HepG2 (cell line): ENCODE measurements around the gene RABGAP1. TPM values are rescaled to one million over a fixed set of nuclear protein-coding genes. Genes with fewer than 3 reads are reported as not detected.

ENCODE experiments used
- ARNTL ChIP-seq: sonication (generic); formaldehyde crosslinking; IDR thresholded peaks from 2 replicates; pipeline ENCODE4 v1.4.0; 2020; ENCODE audit warnings: mild to moderate bottlenecking, missing genetic modification reagents
- CBFB ChIP-seq: sonication (generic); formaldehyde crosslinking; IDR thresholded peaks from 2 replicates; pipeline ENCODE4 v1.4.0; 2020; ENCODE audit warnings: missing genetic modification reagents
- MTF2 ChIP-seq: sonication (generic); formaldehyde crosslinking; IDR thresholded peaks from 2 replicates; pipeline ENCODE4 v1.5.0; 2020; ENCODE audit warnings: missing genetic modification reagents, borderline replicate concordance
- NFATC3 ChIP-seq: sonication (generic); formaldehyde crosslinking; IDR thresholded peaks from 2 replicates; pipeline ENCODE4 v1.5.1; 2020; ENCODE audit warnings: mild to moderate bottlenecking, missing genetic modification reagents
- POGK ChIP-seq: sonication (generic); formaldehyde crosslinking; conservative IDR thresholded peaks from 2 replicates; pipeline ENCODE4 v1.8.0; 2022; ENCODE audit warnings: mild to moderate bottlenecking, moderate library complexity, missing genetic modification reagents
- PTBP1 ChIP-seq: fragments of 200-400 bp; formaldehyde crosslinking; IDR thresholded peaks from 2 replicates; pipeline ENCODE4 v1.6.1; 2018; ENCODE audit warnings: low read length, low read depth; ENCODE audit not compliant: poor library complexity, severe bottlenecking
- ZBTB7B ChIP-seq: sonication (generic); formaldehyde crosslinking; IDR thresholded peaks from 2 replicates; pipeline ENCODE4 v1.4.0; 2020; ENCODE audit warnings: missing genetic modification reagents
- ZFP37 ChIP-seq: sonication (generic); formaldehyde crosslinking; IDR thresholded peaks from 2 replicates; pipeline ENCODE4 v1.4.0; 2020; ENCODE audit warnings: missing genetic modification reagents, borderline replicate concordance
- ZNF12 ChIP-seq: sonication (generic); formaldehyde crosslinking; IDR thresholded peaks from 2 replicates; pipeline ENCODE4 v1.5.0; 2020; ENCODE audit warnings: missing genetic modification reagents
- ZNF3 ChIP-seq: IDR thresholded peaks from 2 replicates; pipeline ENCODE4 v1.7.0; 2017; ENCODE audit warnings: inconsistent platforms
- ZNF337 ChIP-seq: sonication (generic); formaldehyde crosslinking; IDR thresholded peaks from 2 replicates; pipeline ENCODE4 v1.5.1; 2020; ENCODE audit warnings: missing genetic modification reagents, low read depth, mild to moderate bottlenecking, borderline replicate concordance
- ZNF468 ChIP-seq: sonication (generic); formaldehyde crosslinking; IDR thresholded peaks from 2 replicates; pipeline ENCODE4 v1.8.0; 2022; ENCODE audit warnings: mild to moderate bottlenecking, moderate library complexity, missing genetic modification reagents
- ZNF552 ChIP-seq: sonication (generic); formaldehyde crosslinking; IDR thresholded peaks from 2 replicates; pipeline ENCODE4 v1.9.0; 2022; ENCODE audit warnings: missing genetic modification reagents, mild to moderate bottlenecking, borderline replicate concordance
- ZNF563 ChIP-seq: sonication (generic); formaldehyde crosslinking; IDR thresholded peaks from 2 replicates; pipeline ENCODE4 v1.8.0; 2022; ENCODE audit warnings: mild to moderate bottlenecking, moderate library complexity, missing genetic modification reagents
- ZNF709 ChIP-seq: sonication (generic); formaldehyde crosslinking; IDR thresholded peaks from 2 replicates; pipeline ENCODE4 v1.5.0; 2020; ENCODE audit warnings: mild to moderate bottlenecking, missing genetic modification reagents
- ZNF800 ChIP-seq: sonication (generic); formaldehyde crosslinking; IDR thresholded peaks from 2 replicates; pipeline ENCODE4 v1.4.0; 2020; ENCODE audit warnings: missing genetic modification reagents
- polyA plus RNA-seq, 8 experiments: library from polyadenylated mRNA; depleted of rRNA in 3 of 8; stranded (reverse) in 7 of 8; unstranded in 1 of 8; fragments of >200 nt; fragmentation: Illumina TruSeq in 4 of 8; extraction: Trizol in 4 of 8; gene quantifications; 2 replicates each; pipeline versions ENCODE4 v1.2.1 to v1.2.3, GENCODE V29; 2011 to 2016; ENCODE audit warnings: low read depth in 4 of 8, missing spikeins in 1 of 8, mixed read lengths in 1 of 8; ENCODE audit not compliant: insufficient read depth in 1 of 8
- total RNA-seq, 5 experiments: library from RNA; depleted of rRNA; stranded (reverse); fragments of >200 nt; fragmentation: Illumina TruSeq; extraction: Trizol; gene quantifications; 2 replicates each; pipeline ENCODE4 v1.2.3, GENCODE V29; 2016; ENCODE audit warnings: low read depth in 1 of 5
- TF ChIP-seq, protein P1 (sequence below): sonication (generic); formaldehyde crosslinking; IDR thresholded peaks from 2 replicates; pipeline ENCODE4 v1.5.0; 2020; ENCODE audit warnings: missing genetic modification reagents

RABGAP1 gene
- total and polyA plus RNA-seq, 2 of the 13 experiments (the other 11 are each of a cell fraction or from before 2014, with no cell fraction given), result 19.1 to 19.3 TPM

- TF ChIP-seq MTF2 (CRISPR knock-in tag) (no peak), ZNF552 (0 out of 2 replicates have a peak, but pooled peaks have one; percentile 25), CBFB (no peak; the same call in 1 of the 2 replicates), ZNF709 (CRISPR knock-in tag) (no peak), ZNF800 (CRISPR knock-in tag) (peak; percentile 19; the same call in 1 of the 2 replicates), ZBTB7B (CRISPR knock-in tag) (peak; percentile 60), PTBP1 (peak; percentile 17), ARNTL (CRISPR knock-in tag) (peak; percentile 13; the same call in 1 of the 2 replicates), ZNF3 (CRISPR knock-in tag) (no peak; the same call in 1 of the 2 replicates), POGK (CRISPR knock-in tag) (peak; percentile 43; the same call in 1 of the 2 replicates), ZNF12 (CRISPR knock-in tag) (0 out of 2 replicates have a peak, but pooled peaks have one; percentile 8), NFATC3 (CRISPR knock-in tag) (no peak), ZFP37 (no peak), ZNF563 (CRISPR knock-in tag) (0 out of 2 replicates have a peak, but pooled peaks have one; percentile 70), ZNF468 (CRISPR knock-in tag) (no peak), ZNF337 (CRISPR knock-in tag) (0 out of 2 replicates have a peak, but pooled peaks have one; percentile 58)
- TF ChIP-seq, protein P1, sequence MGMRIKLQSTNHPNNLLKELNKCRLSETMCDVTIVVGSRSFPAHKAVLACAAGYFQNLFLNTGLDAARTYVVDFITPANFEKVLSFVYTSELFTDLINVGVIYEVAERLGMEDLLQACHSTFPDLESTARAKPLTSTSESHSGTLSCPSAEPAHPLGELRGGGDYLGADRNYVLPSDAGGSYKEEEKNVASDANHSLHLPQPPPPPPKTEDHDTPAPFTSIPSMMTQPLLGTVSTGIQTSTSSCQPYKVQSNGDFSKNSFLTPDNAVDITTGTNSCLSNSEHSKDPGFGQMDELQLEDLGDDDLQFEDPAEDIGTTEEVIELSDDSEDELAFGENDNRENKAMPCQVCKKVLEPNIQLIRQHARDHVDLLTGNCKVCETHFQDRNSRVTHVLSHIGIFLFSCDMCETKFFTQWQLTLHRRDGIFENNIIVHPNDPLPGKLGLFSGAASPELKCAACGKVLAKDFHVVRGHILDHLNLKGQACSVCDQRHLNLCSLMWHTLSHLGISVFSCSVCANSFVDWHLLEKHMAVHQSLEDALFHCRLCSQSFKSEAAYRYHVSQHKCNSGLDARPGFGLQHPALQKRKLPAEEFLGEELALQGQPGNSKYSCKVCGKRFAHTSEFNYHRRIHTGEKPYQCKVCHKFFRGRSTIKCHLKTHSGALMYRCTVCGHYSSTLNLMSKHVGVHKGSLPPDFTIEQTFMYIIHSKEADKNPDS, result no peak
These were observed 9.3 kb upstream of the RABGAP1 start, which contains the start of gene ZBTB26 (continued) for GRCh38 chr9:122931226-122932121.
